Measurements from ENCODE around the gene HOTAIR.

The HOTAIR gene

DNA sequence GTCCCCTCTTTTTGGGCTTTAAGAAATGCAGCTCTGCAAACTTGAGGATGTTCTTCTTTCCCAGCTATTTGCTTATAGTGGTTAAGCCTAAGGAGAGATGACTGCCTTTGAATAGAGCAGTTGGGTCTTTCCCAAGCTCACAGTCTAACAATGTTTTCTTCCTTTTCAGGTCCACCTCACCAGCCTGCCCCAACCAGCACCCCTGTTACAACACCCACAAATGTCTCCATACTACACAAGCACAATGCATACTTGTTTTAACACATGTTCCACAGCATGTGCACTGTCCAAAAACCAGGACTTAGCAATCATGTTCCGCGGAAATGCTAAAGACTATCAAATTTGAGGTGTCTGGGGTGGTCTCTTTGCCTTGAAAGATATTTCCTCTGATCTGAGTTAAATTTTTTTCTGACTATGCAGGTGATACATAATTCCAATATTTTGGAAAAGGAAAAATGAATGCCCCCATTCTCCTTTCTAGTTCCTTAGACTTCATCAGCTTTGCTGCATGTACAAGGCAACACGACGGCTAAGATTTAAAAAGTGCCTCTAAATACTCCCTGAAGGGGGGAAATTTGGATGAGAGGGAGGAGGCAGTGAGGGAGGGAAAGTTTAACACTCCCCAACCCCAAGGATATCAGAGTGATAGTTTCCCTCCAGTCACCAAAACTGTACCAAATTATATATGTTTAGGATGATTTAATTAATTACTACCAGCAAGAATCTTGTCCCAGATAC lies 42.7 kb downstream of the HOTAIR start:
- no peak for DNase-seq
- no peak for TF ChIP-seq GATA1 (IDR thresholded peaks at IDR 0.05; ENCODE audit: low read depth, low read length)
- no peak for TF ChIP-seq POLR2A (IDR thresholded peaks at IDR 0.05; ENCODE audit: low read length)

DNA sequence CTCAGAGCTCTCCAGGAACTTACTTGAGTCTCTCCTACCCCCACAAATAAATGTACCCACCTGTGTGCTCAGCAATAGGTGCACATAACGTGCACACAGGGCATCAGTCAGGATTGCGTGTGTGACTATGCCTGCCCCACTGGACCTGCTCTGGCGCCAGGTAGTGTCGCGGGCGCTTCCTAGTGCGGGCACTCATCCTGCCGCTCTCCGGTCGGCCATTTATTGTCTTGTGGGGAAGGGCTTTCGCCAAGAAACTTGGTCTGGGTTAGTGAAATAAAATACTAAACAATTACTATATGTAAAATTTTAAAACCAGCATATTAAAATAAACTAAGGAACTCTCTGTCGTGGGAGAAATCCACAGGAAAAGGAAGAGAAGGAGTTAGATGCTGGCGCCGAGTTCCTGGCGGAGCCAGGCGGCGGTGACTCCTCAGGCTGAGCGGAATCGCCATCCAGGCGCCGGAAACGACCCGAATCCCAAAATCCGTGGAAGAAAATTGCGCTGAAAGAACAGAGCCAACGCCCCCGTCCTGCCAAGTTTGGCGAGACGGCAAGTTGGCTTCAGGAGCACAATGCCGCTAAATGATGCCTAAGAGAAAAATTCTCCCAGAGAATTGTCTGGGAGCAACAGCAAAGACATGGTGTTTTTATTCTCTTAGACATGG lies 44.0 kb downstream of the HOTAIR start:
- TF ChIP-seq GATA1 (IDR thresholded peaks at IDR 0.05; ENCODE audit: low read depth, low read length) (no peak), POLR2A (IDR thresholded peaks at IDR 0.05; ENCODE audit: low read length) (no peak)
- no peak for DNase-seq

GRCh38 chr12:53929527-53929926 lies 45.2 kb downstream of the HOTAIR start:
- no peak for DNase-seq
- no peak for TF ChIP-seq GATA1 (IDR thresholded peaks at IDR 0.05; ENCODE audit: low read depth, low read length)
- no peak for TF ChIP-seq POLR2A (IDR thresholded peaks at IDR 0.05; ENCODE audit: low read length)

DNA sequence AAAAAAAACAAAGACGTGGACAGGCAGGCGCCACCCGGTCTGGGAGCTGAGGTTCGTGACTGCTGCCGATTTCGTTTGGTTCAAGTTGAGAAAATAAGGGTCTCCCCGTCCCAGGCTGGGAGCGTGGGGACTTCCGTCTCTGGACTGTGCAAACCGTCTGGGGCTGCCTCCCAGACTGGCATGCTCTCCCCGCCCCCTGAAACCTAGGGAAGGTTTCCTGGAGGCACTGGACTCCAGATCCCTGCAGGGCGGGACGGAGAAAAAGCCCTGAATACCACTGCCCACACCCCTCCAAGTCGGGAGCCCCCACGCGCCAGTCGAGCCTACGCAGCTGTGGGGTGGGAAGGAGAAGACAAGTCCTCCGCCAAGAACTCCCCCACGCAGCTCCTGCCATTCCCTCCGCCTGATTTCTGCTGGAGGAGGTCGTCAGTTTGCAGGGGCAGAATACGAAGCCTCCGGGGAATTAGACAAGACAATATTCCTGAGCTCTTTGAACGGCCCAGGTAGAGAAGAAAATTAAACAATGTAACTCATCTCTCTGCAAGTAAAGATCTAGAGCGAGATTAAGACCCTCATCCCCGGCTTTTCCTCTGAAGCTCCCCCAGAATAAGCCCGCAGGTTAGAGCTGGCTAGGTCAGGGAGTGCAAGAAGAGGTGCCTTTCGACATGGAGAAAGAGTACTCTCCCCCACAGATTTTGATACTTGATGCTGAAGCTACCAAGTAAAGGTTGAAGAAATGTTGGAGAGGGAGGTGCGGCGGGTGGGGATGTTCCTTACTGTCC lies 46.5 kb downstream of the HOTAIR start:
- no peak for TF ChIP-seq POLR2A (IDR thresholded peaks at IDR 0.05; ENCODE audit: low read length)
- TF ChIP-seq GATA1 (IDR thresholded peaks at IDR 0.05; ENCODE audit: low read depth, low read length): no peak
- DNase-seq: no peak

GRCh38 chr12:53927220-53928029 lies 47.3 kb downstream of the HOTAIR start:
- TF ChIP-seq POLR2A (IDR thresholded peaks at IDR 0.05; ENCODE audit: low read length): no peak
- TF ChIP-seq GATA1 (IDR thresholded peaks at IDR 0.05; ENCODE audit: low read depth, low read length): no peak
- DNase-seq: no peak

- TF ChIP-seq POLR2A (IDR thresholded peaks at IDR 0.05; ENCODE audit: low read length) (no peak), GATA1 (IDR thresholded peaks at IDR 0.05; ENCODE audit: low read depth, low read length) (no peak)
- DNase-seq: no peak
These were observed 50.0 kb downstream of the HOTAIR start for GRCh38 chr12:53924521-53925405.

- no peak for TF ChIP-seq POLR2A (IDR thresholded peaks at IDR 0.05; ENCODE audit: low read length)
- TF ChIP-seq GATA1 (IDR thresholded peaks at IDR 0.05; ENCODE audit: low read depth, low read length): no peak
- DNase-seq: no peak
These were observed 57.7 kb downstream of the HOTAIR start for GRCh38 chr12:53916788-53917655.
